GM12872 (cell line): ENCODE data around the gene CGB7.
"Not testable (repeated sequence)": the region's sequence is repeated elsewhere in the genome, so short reads cannot be mapped to it uniquely, and the experiment has no call there.

Source experiments
- CTCF ChIP-seq: IDR thresholded peaks from 3 replicates; pipeline ENCODE4 v1.5.1; 2011; ENCODE audit warnings: low read depth, mild to moderate bottlenecking, low read length, moderate library complexity; ENCODE audit not compliant: insufficient read depth

Gene CGB7

GRCh38 chr19:49042177-49042576, 15.4 kb downstream of the CGB7 start:
- TF ChIP-seq CTCF: no peak

DNA sequence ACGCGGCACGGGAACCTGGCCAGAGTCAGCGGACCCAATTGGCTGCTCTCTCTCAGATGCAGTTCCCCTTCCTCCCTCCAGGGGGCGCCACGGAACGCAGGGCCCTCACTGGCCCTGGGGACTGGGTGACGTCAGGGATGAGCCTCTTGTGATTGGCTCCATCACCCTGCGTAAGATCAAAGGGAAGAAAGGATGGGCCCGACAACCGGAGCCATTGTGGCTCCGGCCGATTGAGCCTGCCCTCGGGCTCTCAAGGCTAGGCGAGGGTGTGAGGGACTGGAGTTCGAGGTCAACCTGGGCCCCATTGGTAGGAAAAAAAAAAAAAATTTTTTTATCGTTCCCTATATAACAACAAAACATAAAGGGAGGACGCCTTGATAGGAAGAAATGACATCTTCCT, 20.7 kb downstream of the CGB7 start, which contains the start of gene CGB1:
Gene CGB1 (minus strand): TSS at position 81 of the 400 bp plus-strand sequence. CDS start 184 bp downstream, outside the sequence.
- TF ChIP-seq CTCF: peak; percentile 71

DNA sequence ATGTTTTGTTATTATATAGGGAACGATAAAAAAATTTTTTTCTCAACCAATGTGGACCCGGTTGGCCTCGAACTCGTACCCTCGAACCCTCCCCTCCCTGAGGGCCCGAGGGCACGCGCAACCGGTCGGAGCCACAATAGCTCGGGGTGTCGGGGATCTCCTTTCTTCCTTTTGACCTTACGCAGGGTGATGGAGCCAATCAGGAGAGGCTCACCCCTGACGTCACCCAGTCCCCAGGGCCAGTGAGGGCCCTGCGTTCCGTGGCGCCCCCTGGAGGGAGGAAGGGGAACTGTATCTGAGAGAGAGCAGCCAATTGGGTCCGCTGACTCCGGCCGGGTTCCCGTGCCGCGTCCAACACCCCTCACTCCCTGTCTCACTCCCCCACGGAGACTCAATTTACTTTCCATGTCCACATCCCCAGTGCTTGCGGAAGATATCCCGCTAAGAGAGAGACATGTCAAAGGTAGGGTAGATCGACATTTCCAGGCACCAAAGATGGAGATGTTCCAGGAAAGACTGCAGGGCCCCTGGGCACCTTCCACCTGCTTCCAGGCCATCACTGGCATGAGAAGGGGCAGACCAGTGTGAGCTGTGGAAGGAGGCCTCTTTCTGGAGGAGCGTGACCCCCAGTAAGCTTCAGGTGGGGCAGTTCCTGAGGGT, 25.8 kb downstream of the CGB7 start, which contains the start of gene CGB2:
Gene CGB2 (plus strand): TSS at position 249 of the 660 bp plus-strand sequence. CDS start 206 bp downstream, at position 455.
- TF ChIP-seq CTCF: peak; percentile 50; the same call in 2 of the 3 replicates

DNA sequence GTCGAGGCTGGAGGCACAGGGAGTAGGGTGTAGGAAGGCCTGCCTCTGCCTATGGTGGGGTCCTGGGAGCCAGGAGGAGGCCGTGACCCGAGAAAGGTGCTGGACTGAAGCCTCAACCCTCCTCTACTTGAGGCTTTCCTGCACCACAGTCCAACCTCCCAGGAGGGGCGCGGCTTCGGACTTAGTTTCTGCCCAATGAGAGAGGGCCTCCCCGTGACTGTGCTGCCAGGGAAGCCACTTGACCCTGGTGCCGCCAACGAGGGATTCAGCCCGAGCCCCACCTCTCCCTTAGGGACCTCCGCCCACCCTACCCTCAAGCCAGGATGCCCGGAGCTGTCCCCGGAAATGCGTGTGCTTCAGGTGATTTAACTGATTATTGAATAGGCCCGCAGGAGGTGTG, 33.3 kb downstream of the CGB7 start, which contains the start of gene CGB3:
Gene CGB3 (minus strand): TSS at position 101 of the 400 bp plus-strand sequence. CDS start 362 bp downstream, outside the sequence.
- TF ChIP-seq CTCF: not testable (repeated sequence)

- TF ChIP-seq CTCF: no peak
Measured at GRCh38 chr19:49022116-49022515, 35.4 kb downstream of the CGB7 start.

DNA sequence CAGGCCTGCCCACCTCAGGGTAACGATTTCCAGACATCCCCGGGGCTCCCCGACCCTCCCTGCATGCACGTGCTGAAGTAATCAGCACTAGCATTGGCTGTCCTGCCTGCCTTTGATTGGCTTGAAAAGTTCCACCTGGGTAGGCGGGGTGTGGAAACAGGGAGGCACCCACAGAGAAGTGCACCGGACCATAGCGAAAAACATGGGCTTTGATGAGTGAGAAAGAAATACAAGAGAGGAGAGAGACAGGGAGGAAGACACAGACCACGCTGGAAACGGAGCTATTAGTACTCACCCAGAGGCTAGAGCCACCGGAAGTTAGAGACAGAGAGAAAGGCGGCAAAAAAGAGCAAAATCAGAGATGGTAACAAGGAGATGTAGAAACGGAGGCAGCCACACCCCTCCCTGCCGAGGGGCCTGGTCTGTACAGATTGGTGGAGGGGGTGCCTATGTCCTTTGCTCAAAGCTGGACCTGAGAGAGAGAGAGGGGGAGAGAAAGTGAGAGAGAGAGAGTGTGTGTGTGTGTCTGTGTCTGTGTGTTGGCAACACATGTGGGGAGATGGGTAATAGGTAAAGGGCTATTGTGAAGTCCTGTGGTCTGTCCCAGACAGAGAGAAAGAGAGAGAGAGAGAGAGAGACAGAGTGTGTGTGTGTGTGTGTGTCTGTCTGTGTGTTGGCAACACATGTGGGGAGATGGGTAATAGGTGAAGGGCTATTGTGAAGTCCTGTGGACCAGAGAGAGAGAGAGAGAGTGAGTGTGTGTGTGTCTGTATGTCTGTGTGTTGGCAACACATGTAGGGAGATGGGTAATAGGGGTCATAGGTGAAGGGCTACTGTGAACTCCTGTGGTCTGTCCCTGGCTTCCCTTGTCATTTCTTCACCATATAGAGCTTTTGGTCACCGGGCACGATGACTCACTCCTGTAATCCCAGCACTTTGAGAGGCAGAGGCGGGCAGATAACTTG, 36.3 kb downstream of the CGB7 start:
- no peak for TF ChIP-seq CTCF

DNA sequence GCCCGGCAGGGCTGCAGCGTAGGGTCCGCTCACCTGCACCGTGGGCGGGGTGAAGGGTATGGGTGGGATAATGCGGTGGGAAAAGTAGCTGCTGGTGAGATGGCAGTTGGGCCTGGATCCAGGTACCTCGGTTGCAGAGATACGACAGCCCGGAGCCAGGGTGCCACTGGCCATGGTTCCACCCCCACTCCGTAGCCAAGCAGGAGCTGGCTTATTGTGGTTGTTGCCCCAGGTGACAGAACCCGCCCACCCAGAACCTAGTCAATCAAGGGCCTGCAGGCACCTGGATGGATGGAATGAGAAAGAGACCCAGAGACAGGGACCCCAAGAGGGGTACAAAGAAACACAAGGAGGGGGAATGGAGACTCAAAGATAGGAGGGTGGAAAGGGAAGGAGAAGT, 37.2 kb downstream of the CGB7 start:
- TF ChIP-seq CTCF: no peak
